ENCODE measurements around the gene APEH.

GRCh38 chr3:49669352-49669751 is 4.8 kb upstream of the APEH start:
- TF ChIP-seq ZNF232 (CRISPR knock-in tag; IDR thresholded peaks at IDR 0.05) (no peak), NR2C2 (CRISPR knock-in tag; IDR thresholded peaks at IDR 0.05) (no peak), CTCF (IDR thresholded peaks at IDR 0.05) (no peak), NR3C1 (CRISPR knock-in tag; conservative IDR thresholded peaks at IDR 0.05; ENCODE audit: low read depth) (no peak), FOXJ3 (CRISPR knock-in tag; IDR thresholded peaks at IDR 0.05; ENCODE audit: borderline replicate concordance) (no peak), ATF2 (CRISPR knock-in tag; IDR thresholded peaks at IDR 0.05; ENCODE audit: borderline replicate concordance, low read depth) (no peak), MAX (CRISPR knock-in tag; IDR thresholded peaks at IDR 0.05) (no peak)
